Smooth muscle cell (in vitro differentiated cells): ENCODE data around the gene SUV39H2. TPM values are rescaled to one million over a fixed set of nuclear protein-coding genes. Genes with fewer than 3 reads are reported as not detected.

Experiments used
- DNase-seq: peaks from one replicate; lab custom pipeline; 2025; ENCODE audit not compliant: unreplicated experiment; lab: John Stamatoyannopoulos, UW
- H2AFZ ChIP-seq: fragments of 200-600 bp; sonication (generic); 2 replicates; pipeline ENCODE4 v1.6.0; 2016; ENCODE audit warnings: antibody characterized with exemption, low read depth, mild to moderate bottlenecking
- H3F3A ChIP-seq: fragments of 200-600 bp; sonication (generic); 2 replicates; pipeline ENCODE4 v1.6.0; 2017; ENCODE audit warnings: antibody characterized with exemption, low read depth
- H3K27ac ChIP-seq: fragments of 200-600 bp; sonication (generic); 2 replicates; pipeline ENCODE4 v1.5.1; 2016; ENCODE audit warnings: low read depth, mild to moderate bottlenecking
- H3K27me3 ChIP-seq: fragments of 200-600 bp; sonication (generic); 2 replicates; pipeline ENCODE4 v1.6.1; 2016; ENCODE audit warnings: low read depth, mild to moderate bottlenecking
- H3K36me3 ChIP-seq: fragments of 200-600 bp; sonication (generic); 2 replicates; pipeline ENCODE4 v1.5.1; 2016; ENCODE audit warnings: low read depth
- H3K4me1 ChIP-seq: fragments of 200-600 bp; sonication (generic); 2 replicates; pipeline ENCODE4 v1.5.1; 2016; ENCODE audit warnings: low read depth
- H3K4me2 ChIP-seq: fragments of 200-600 bp; sonication (generic); 2 replicates; pipeline ENCODE4 v1.6.0; 2016; ENCODE audit warnings: mild to moderate bottlenecking
- H3K4me3 ChIP-seq: fragments of 200-600 bp; sonication (generic); 2 replicates; pipeline ENCODE4 v1.5.1; 2016; ENCODE audit warnings: mild to moderate bottlenecking
- H3K79me2 ChIP-seq: fragments of 200-600 bp; sonication (generic); 2 replicates; pipeline ENCODE4 v1.6.0; 2016; ENCODE audit warnings: low read depth, mild to moderate bottlenecking
- H3K9ac ChIP-seq: fragments of 200-600 bp; sonication (generic); 2 replicates; pipeline ENCODE4 v1.6.0; 2016; ENCODE audit warnings: low read depth
- H3K9me3 ChIP-seq: fragments of 200-600 bp; sonication (generic); replicated peaks from 2 replicates; pipeline ENCODE4 v1.5.1; 2016; ENCODE audit warnings: low read depth
- H4K20me1 ChIP-seq: fragments of 200-600 bp; sonication (generic); 2 replicates; pipeline ENCODE4 v1.6.0; 2016; ENCODE audit warnings: low read depth
- WGBS: methylation state at CpG from one replicate; pipeline ENCODE4 v1.1.7; 2016; ENCODE audit warnings: low lambda C conversion rate; 5-methylcytosine and 5-hydroxymethylcytosine counted together
- polyA plus RNA-seq: library from polyadenylated mRNA; unstranded; fragments of >200 nt; fragmentation: Nextera tagmentation; extraction: Ambion mirVana; gene quantifications from 2 replicates; pipeline ENCODE4 v1.2.1, GENCODE V29; 2016
- total RNA-seq: library from RNA; depleted of rRNA; stranded (reverse); fragments of >200 nt; gene quantifications from 2 replicates; pipeline ENCODE4 v1.2.3, GENCODE V29; 2014
- TF ChIP-seq, protein P1 (sequence below): fragments of 200-600 bp; sonication (generic); IDR thresholded peaks from 2 replicates; pipeline ENCODE4 v1.5.1; 2017; ENCODE audit warnings: borderline replicate concordance, mild to moderate bottlenecking, antibody characterized with exemption; ENCODE audit not compliant: insufficient read depth, poor library complexity, severe bottlenecking

Gene SUV39H2
- total and polyA plus RNA-seq, 2 experiments from 2014 or later = 7.2 to 11.0 TPM

DNA sequence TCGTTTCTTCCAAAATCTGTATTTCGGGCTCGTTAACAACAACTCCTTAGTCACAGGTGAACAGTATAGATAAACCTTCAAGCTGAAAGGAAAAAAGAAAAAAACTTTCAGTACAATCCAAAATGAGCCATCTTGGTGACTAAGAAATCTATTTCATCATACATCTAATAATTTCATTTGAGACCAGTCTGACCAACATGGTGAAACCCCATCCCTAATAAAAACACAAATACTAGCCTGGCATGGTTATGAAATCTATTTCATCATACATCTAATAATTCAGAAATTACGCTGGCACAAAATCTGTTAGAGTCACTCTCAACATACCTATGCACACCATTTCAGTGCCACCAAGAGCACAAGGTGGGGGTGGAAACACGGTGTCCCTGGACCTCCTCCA is 66.4 kb downstream of the SUV39H2 start:
- H3K36me3 ChIP-seq = no peaks in the 10 kb centered on the region

DNA sequence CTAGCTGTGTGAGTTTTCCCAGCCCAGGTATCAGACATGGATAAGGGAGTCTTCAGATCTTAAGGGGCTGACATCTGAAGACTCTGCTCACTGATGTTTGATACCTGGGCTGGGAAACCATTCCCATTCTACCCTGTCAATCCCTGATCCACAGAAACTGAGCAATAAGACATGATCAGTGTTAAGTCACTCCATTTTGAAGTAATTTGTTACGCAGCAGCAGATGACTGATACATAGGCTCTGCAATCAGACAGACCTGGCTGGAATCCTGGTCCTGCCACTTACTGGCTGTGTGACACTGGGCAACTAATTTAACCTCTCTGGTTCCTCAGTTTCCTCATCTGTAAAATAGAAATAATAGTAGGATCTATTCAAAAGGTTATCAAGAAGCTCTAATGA is 68.6 kb downstream of the SUV39H2 start:
- TF ChIP-seq, protein P1, sequence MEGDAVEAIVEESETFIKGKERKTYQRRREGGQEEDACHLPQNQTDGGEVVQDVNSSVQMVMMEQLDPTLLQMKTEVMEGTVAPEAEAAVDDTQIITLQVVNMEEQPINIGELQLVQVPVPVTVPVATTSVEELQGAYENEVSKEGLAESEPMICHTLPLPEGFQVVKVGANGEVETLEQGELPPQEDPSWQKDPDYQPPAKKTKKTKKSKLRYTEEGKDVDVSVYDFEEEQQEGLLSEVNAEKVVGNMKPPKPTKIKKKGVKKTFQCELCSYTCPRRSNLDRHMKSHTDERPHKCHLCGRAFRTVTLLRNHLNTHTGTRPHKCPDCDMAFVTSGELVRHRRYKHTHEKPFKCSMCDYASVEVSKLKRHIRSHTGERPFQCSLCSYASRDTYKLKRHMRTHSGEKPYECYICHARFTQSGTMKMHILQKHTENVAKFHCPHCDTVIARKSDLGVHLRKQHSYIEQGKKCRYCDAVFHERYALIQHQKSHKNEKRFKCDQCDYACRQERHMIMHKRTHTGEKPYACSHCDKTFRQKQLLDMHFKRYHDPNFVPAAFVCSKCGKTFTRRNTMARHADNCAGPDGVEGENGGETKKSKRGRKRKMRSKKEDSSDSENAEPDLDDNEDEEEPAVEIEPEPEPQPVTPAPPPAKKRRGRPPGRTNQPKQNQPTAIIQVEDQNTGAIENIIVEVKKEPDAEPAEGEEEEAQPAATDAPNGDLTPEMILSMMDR = no peak
- H3K4me3 ChIP-seq = no peak overlapping the region
- H3K79me2 ChIP-seq = peaks cover 5% of the 10 kb centered on the region
- H3K9me3 ChIP-seq = no peaks in the 10 kb centered on the region
- H3K4me2 ChIP-seq = no peak overlapping the region
- no peaks in the 10 kb centered on the region for H3K36me3 ChIP-seq
- no peaks in the 10 kb centered on the region for H3K4me1 ChIP-seq
- H3F3A ChIP-seq = no peaks in the 10 kb centered on the region
- no peak overlapping the region for H3K9ac ChIP-seq
- no peak overlapping the region for H3K27ac ChIP-seq
- H2AFZ ChIP-seq = no peak overlapping the region
- H4K20me1 ChIP-seq = peaks cover 8% of the 10 kb centered on the region
- DNase-seq = no peak
- no peaks in the 10 kb centered on the region for H3K27me3 ChIP-seq
- 97% methylated on average over 1 of the region's 1 CpG for WGBS

More for the DNA sequence above, 66.4 kb downstream of the SUV39H2 start:
- no peaks in the 10 kb centered on the region for H3F3A ChIP-seq
- H3K27ac ChIP-seq = no peak overlapping the region
- H3K9ac ChIP-seq = no peak overlapping the region
- no peak overlapping the region for H3K4me2 ChIP-seq
- TF ChIP-seq, protein P1 = no peak
- 99% methylated on average over 5 of the region's 5 CpGs for WGBS
- DNase-seq = no peak
- H3K4me3 ChIP-seq = no peak overlapping the region
- H3K27me3 ChIP-seq = no peaks in the 10 kb centered on the region
- no peaks in the 10 kb centered on the region for H3K4me1 ChIP-seq
- H4K20me1 ChIP-seq = no peaks in the 10 kb centered on the region
- no peak overlapping the region for H2AFZ ChIP-seq
- no peaks in the 10 kb centered on the region for H3K9me3 ChIP-seq
- H3K79me2 ChIP-seq = no peaks in the 10 kb centered on the region

DNA sequence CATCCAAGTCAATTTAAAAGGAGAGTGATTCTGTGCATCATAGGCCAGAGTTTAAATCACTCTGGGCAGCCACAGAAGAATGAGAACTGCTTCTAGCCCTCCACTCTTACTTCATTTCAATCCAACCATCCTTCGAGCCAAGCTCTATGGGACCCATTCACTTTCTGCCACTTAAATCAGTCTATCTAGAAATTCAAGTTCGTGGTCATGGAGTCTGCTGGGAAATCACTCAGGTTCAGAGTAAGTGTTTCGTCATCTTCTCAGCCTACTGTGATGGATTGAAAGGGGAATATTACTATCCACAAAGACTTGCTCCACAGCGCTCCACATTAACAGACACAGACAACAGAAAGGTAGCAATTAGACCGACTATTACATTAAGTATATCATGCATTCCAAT is 70.6 kb downstream of the SUV39H2 start:
- no peak overlapping the region for H3K4me2 ChIP-seq
- peaks cover 8% of the 10 kb centered on the region for H4K20me1 ChIP-seq
- H3K4me1 ChIP-seq = no peaks in the 10 kb centered on the region
- H3K27ac ChIP-seq = no peak overlapping the region
- no peak overlapping the region for H3K9ac ChIP-seq
- WGBS = 89% methylated on average over 5 of the region's 5 CpGs
- H2AFZ ChIP-seq = no peak overlapping the region
- H3K36me3 ChIP-seq = no peaks in the 10 kb centered on the region
- TF ChIP-seq, protein P1 = no peak
- H3K27me3 ChIP-seq = no peaks in the 10 kb centered on the region
- H3K79me2 ChIP-seq = peaks cover 11% of the 10 kb centered on the region
- DNase-seq = no peak
- no peak overlapping the region for H3K4me3 ChIP-seq
- no peaks in the 10 kb centered on the region for H3F3A ChIP-seq
- no peaks in the 10 kb centered on the region for H3K9me3 ChIP-seq

DNA sequence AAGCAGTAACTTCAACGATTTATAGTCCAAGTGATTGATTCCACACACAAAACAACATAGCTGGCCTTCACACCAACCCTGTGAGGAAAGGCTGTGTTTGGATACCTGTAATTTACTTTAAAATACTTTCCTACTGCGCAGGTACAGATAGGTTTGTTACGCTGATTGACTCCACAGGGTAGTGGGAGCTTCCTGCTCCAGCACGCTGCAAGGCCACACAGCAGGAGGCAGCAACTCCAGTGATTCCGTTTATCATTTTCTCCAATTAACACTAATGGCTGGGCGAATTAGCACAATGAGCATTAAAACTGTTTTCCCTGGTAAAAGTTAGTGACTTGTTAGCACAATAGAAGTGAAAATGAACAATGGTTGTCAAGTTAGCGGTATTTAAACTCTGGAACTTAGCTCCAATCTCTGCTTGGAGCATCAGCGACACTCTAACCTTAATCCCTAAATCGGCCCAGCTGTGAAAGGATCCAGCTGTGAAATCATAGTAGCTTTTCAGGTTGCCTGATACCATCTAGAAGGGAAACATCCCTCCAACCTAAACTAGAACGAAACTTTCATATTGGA is 74.3 kb downstream of the SUV39H2 start:
- peaks cover 8% of the 10 kb centered on the region for H4K20me1 ChIP-seq
- DNase-seq = no peak
- no peaks in the 10 kb centered on the region for H3K36me3 ChIP-seq

More for the DNA sequence above, 74.3 kb downstream of the SUV39H2 start:
- H3K79me2 ChIP-seq = peaks cover 11% of the 10 kb centered on the region
- peak overlapping the region; percentile 90 for H3K4me2 ChIP-seq
- H3F3A ChIP-seq = no peaks in the 10 kb centered on the region
- peak overlapping the region; percentile 64 for H3K4me3 ChIP-seq
- 13% methylated on average over 10 of the region's 10 CpGs for WGBS
- no peaks in the 10 kb centered on the region for H3K27me3 ChIP-seq
- no peaks in the 10 kb centered on the region for H3K4me1 ChIP-seq
- TF ChIP-seq, protein P1 = no peak
- peak overlapping the region; percentile 87 for H2AFZ ChIP-seq
- H3K9me3 ChIP-seq = no peaks in the 10 kb centered on the region
- peak overlapping the region; percentile 56 for H3K27ac ChIP-seq
- H3K9ac ChIP-seq = peak overlapping the region; percentile 23
